GM18867 (cell line): ENCODE data around the gene SECISBP2L.

ENCODE experiments used
- ATAC-seq: cut with Tn5 transposase; IDR thresholded peaks from one replicate; pipeline ENCODE4 v1.9.1; 2021; ENCODE audit warnings: mild to moderate bottlenecking, moderate library complexity; ENCODE audit not compliant: unreplicated experiment

The SECISBP2L gene

GRCh38 chr15:49060710-49061495 is 14.7 kb upstream of the SECISBP2L start:
- ATAC-seq = no peak

- ATAC-seq = no peak
Measured at GRCh38 chr15:49059491-49059890, 13.2 kb upstream of the SECISBP2L start.

- ATAC-seq = no peak
Measured at GRCh38 chr15:49058559-49058958, 12.3 kb upstream of the SECISBP2L start.

- ATAC-seq = no peak
Measured at GRCh38 chr15:49055630-49056029, 9.4 kb upstream of the SECISBP2L start.

- ATAC-seq = no peak
Measured at GRCh38 chr15:49052662-49053061, 6.4 kb upstream of the SECISBP2L start.

- ATAC-seq = no peak
Measured at GRCh38 chr15:49047456-49047855, 1.2 kb upstream of the SECISBP2L start.

GRCh38 chr15:49045751-49046219 is 461 bp downstream of the SECISBP2L start:
- ATAC-seq = peak; percentile 35

GRCh38 chr15:49044766-49045606 is 1.3 kb downstream of the SECISBP2L start:
- ATAC-seq = no peak

GRCh38 chr15:49044002-49044401 is 2.2 kb downstream of the SECISBP2L start:
- ATAC-seq = no peak

GRCh38 chr15:49042165-49042564 is 4.1 kb downstream of the SECISBP2L start:
- no peak for ATAC-seq

GRCh38 chr15:49041426-49041825 is 4.8 kb downstream of the SECISBP2L start:
- ATAC-seq = no peak

- ATAC-seq = no peak
Measured at GRCh38 chr15:49040151-49040550, 6.1 kb downstream of the SECISBP2L start.

GRCh38 chr15:49038382-49038781 is 7.9 kb downstream of the SECISBP2L start:
- ATAC-seq = no peak

GRCh38 chr15:49037546-49037940 is 8.7 kb downstream of the SECISBP2L start:
- ATAC-seq = no peak

- ATAC-seq = peak; percentile 85
Measured at GRCh38 chr15:49036650-49037545, 9.3 kb downstream of the SECISBP2L start.

- ATAC-seq = no peak
Measured at GRCh38 chr15:49035825-49036224, 10.4 kb downstream of the SECISBP2L start.

GRCh38 chr15:49032601-49033145 is 13.6 kb downstream of the SECISBP2L start:
- no peak for ATAC-seq

- no peak for ATAC-seq
Measured at GRCh38 chr15:49031804-49032203, 14.4 kb downstream of the SECISBP2L start.

- ATAC-seq = no peak
Measured at GRCh38 chr15:49026700-49027099, 19.5 kb downstream of the SECISBP2L start.

- ATAC-seq = peak; percentile 83
Measured at GRCh38 chr15:49024840-49025239, 21.4 kb downstream of the SECISBP2L start.

GRCh38 chr15:49023354-49023753 is 22.9 kb downstream of the SECISBP2L start:
- ATAC-seq = peak; percentile 69
